Stomach (tissue), 4 donors: ENCODE data around the gene MAOA.

Experiments used
- CTCF ChIP-seq, 7 experiments: fragments of 450-650 bp in 4 of 7; fragments of 200-600 bp in 3 of 7; sonication (generic) in 3 of 7; IDR thresholded peaks; one replicate each; pipeline ENCODE4 v1.5.1; 2016 to 2019; ENCODE audit warnings: antibody characterized with exemption in 7 of 7, control low read depth in 2 of 7, mild to moderate bottlenecking in 1 of 7
- POLR2AphosphoS5 ChIP-seq, 3 donors: sonication (generic); formaldehyde crosslinking; IDR thresholded peaks; one replicate each; pipeline ENCODE4 v1.6.1; 2016; ENCODE audit warnings: antibody characterized with exemption in 3 of 3

GRCh38 chrX:43716696-43717095 lies 60.6 kb downstream of the MAOA start:
- TF ChIP-seq CTCF (IDR thresholded peaks at IDR 0.05) (no peak), POLR2AphosphoS5 (IDR thresholded peaks at IDR 0.05) (no peak)
